ENCODE measurements around the gene RPL28. TPM values are rescaled to one million over a fixed set of nuclear protein-coding genes. Genes with fewer than 3 reads are reported as not detected.

RPL28 gene
- polyA plus RNA-seq (2013), result 2,317 and 2,363 TPM in 2 replicates

- Histone ChIP-seq H3K27ac (ENCODE audit: low read depth, low read length) (peak within 1 kb of the TSS; percentile 88), H3K4me2 (ENCODE audit: low read length) (peak within 1 kb of the TSS; percentile 83), H2BK12ac (ENCODE audit: low read length) (peak within 1 kb of the TSS; percentile 15), H3K9me3 (ENCODE audit: insufficient read depth, low read depth, low read length) (no peaks in the 10 kb centered on the region), H3K4me1 (ENCODE audit: control insufficient read depth in 1 of 2, insufficient read depth in 2 of 2, low read length in 2 of 2) (peaks cover 37% of the 10 kb centered on the region in 2 experiments), H3K4ac (ENCODE audit: low read depth, low read length) (peak within 1 kb of the TSS; percentile 98), H3K79me2 (ENCODE audit: control insufficient read depth, insufficient read depth, low read length, poor library complexity) (peaks cover 28% of the 10 kb centered on the region), H4K12ac (ENCODE audit: low read depth, low read length) (peak within 1 kb of the TSS; percentile 72), H3K14ac (ENCODE audit: low read length) (peak within 1 kb of the TSS; percentile 94), H3K27me3 (ENCODE audit: insufficient read depth, low read length) (no peaks in the 10 kb centered on the region), H3K23ac (ENCODE audit: low read length) (no peak within 1 kb of the TSS), H2BK120ac (ENCODE audit: insufficient read depth, low read length, poor library complexity) (peak within 1 kb of the TSS; percentile 83), H3K4me3 (ENCODE audit: low read depth, low read length) (peak within 1 kb of the TSS; percentile 93), H2AK5ac (ENCODE audit: low read length) (peak within 1 kb of the TSS; percentile 77), H2AFZ (ENCODE audit: insufficient read depth, low read length, poor library complexity) (peak within 1 kb of the TSS; percentile 18), H3K18ac (ENCODE audit: low read length) (peak within 1 kb of the TSS; percentile 94), H3K36me3 (ENCODE audit: control insufficient read depth in 1 of 2, insufficient read depth in 2 of 2, low read length in 2 of 2) (peaks cover 42% of the 10 kb centered on the region in 2 experiments), H2BK5ac (ENCODE audit: low read depth, low read length, poor library complexity) (peak within 1 kb of the TSS; percentile 80), H4K8ac (ENCODE audit: low read depth, low read length) (peak within 1 kb of the TSS; percentile 92), H3K9ac (ENCODE audit: low read length) (peak within 1 kb of the TSS; percentile 84), H3K79me1 (ENCODE audit: low read length) (peaks cover 16% of the 10 kb centered on the region), H4K91ac (ENCODE audit: low read depth, low read length) (peak within 1 kb of the TSS; percentile 86)
- no CpG with 5 or more reads among the region's 68 CpGs for WGBS (ENCODE audit: extremely low coverage, insufficient coverage, insufficient read length)
- DNase-seq, result peak; percentile 98 to 100
These were observed at the start of gene RPL28 for GRCh38 chr19:55385724-55386492. Gene RPL28 (plus strand): TSS chr19:55385932. CDS start chr19:55386358, 426 bp downstream.

DNA sequence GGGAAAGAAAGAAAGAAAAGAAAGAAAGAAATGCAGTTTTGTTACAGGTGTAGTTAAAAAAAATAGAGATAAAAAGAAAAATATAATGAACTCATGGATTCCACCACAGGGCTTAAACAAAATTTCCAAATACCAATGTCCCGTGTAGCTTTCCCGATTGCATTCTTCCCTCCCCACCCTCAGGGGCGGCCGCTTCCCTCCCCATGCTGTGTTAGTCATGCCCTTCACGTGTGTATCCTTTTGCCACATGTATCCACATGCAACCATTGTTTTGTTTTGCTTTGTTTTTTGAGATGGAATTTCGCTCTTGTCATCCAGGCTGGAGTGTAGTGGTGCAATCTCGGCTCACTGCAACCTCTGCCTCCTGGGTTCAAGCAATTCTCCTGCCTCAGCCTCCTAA lies 49.6 kb upstream of the RPL28 start:
- Histone ChIP-seq H4K8ac (ENCODE audit: low read depth, low read length) (no peak overlapping the region), H3K4ac (ENCODE audit: low read depth, low read length) (no peak overlapping the region), H2AFZ (ENCODE audit: insufficient read depth, low read length, poor library complexity) (no peak overlapping the region), H4K12ac (ENCODE audit: low read depth, low read length) (no peak overlapping the region), H3K27me3 (ENCODE audit: insufficient read depth, low read length) (no peaks in the 10 kb centered on the region), H3K36me3 (ENCODE audit: control insufficient read depth in 1 of 2, insufficient read depth in 2 of 2, low read length in 2 of 2) (no peaks in the 10 kb centered on the region), H3K4me2 (ENCODE audit: low read length) (no peak overlapping the region), H3K4me3 (ENCODE audit: low read depth, low read length) (no peak overlapping the region), H3K14ac (ENCODE audit: low read length) (no peak overlapping the region), H3K9me3 (ENCODE audit: insufficient read depth, low read depth, low read length) (no peaks in the 10 kb centered on the region), H2AK5ac (ENCODE audit: low read length) (no peak overlapping the region), H3K23ac (ENCODE audit: low read length) (no peak overlapping the region), H2BK12ac (ENCODE audit: low read length) (no peak overlapping the region), H2BK120ac (ENCODE audit: insufficient read depth, low read length, poor library complexity) (no peak overlapping the region), H3K9ac (ENCODE audit: low read length) (no peak overlapping the region), H2BK5ac (ENCODE audit: low read depth, low read length, poor library complexity) (no peak overlapping the region), H3K27ac (ENCODE audit: low read depth, low read length) (no peak overlapping the region), H4K91ac (ENCODE audit: low read depth, low read length) (no peak overlapping the region), H3K4me1 (ENCODE audit: control insufficient read depth in 1 of 2, insufficient read depth in 2 of 2, low read length in 2 of 2) (peaks cover 3 to 10% of the 10 kb centered on the region in 2 experiments), H3K79me2 (ENCODE audit: control insufficient read depth, insufficient read depth, low read length, poor library complexity) (peaks cover 8% of the 10 kb centered on the region), H3K79me1 (ENCODE audit: low read length) (peaks cover 15% of the 10 kb centered on the region), H3K18ac (ENCODE audit: low read length) (no peak overlapping the region)
- no CpG with 5 or more reads among the region's 7 CpGs for WGBS (ENCODE audit: extremely low coverage, insufficient coverage, insufficient read length)
- DNase-seq, result peak; percentile 92 to 95

- Histone ChIP-seq H2BK5ac (ENCODE audit: low read depth, low read length, poor library complexity) (peak within 1 kb of the TSS; percentile 95), H3K23ac (ENCODE audit: low read length) (no peak within 1 kb of the TSS), H2AFZ (ENCODE audit: insufficient read depth, low read length, poor library complexity) (peak within 1 kb of the TSS; percentile 66), H3K4me1 (ENCODE audit: control insufficient read depth in 1 of 2, insufficient read depth in 2 of 2, low read length in 2 of 2) (peaks cover 8 to 21% of the 10 kb centered on the region in 2 experiments), H3K79me1 (ENCODE audit: low read length) (peaks cover 16% of the 10 kb centered on the region), H4K8ac (ENCODE audit: low read depth, low read length) (peak within 1 kb of the TSS; percentile 87), H3K18ac (ENCODE audit: low read length) (peak within 1 kb of the TSS; percentile 96), H3K9me3 (ENCODE audit: insufficient read depth, low read depth, low read length) (no peaks in the 10 kb centered on the region), H2BK120ac (ENCODE audit: insufficient read depth, low read length, poor library complexity) (peak within 1 kb of the TSS; percentile 91), H3K14ac (ENCODE audit: low read length) (peak within 1 kb of the TSS; percentile 98), H3K9ac (ENCODE audit: low read length) (peak within 1 kb of the TSS; percentile 81), H3K4me2 (ENCODE audit: low read length) (peak within 1 kb of the TSS; percentile 90), H3K79me2 (ENCODE audit: control insufficient read depth, insufficient read depth, low read length, poor library complexity) (peaks cover 8% of the 10 kb centered on the region), H2AK5ac (ENCODE audit: low read length) (peak within 1 kb of the TSS; percentile 99), H3K4me3 (ENCODE audit: low read depth, low read length) (peak within 1 kb of the TSS; percentile 76), H3K36me3 (ENCODE audit: control insufficient read depth in 1 of 2, insufficient read depth in 2 of 2, low read length in 2 of 2) (peaks cover 22 to 24% of the 10 kb centered on the region in 2 experiments), H3K27ac (ENCODE audit: low read depth, low read length) (peak within 1 kb of the TSS; percentile 98), H2BK12ac (ENCODE audit: low read length) (peak within 1 kb of the TSS; percentile 67), H4K91ac (ENCODE audit: low read depth, low read length) (peak within 1 kb of the TSS; percentile 96), H4K12ac (ENCODE audit: low read depth, low read length) (peak within 1 kb of the TSS; percentile 88), H3K27me3 (ENCODE audit: insufficient read depth, low read length) (no peaks in the 10 kb centered on the region), H3K4ac (ENCODE audit: low read depth, low read length) (peak within 1 kb of the TSS; percentile 95)
- peak; percentile 100 for DNase-seq
- WGBS (ENCODE audit: extremely low coverage, insufficient coverage, insufficient read length), result no CpG with 5 or more reads among the region's 63 CpGs
These were observed 46.4 kb upstream of the RPL28 start, which contains the start of gene KMT5C for GRCh38 chr19:55339105-55339888. Gene KMT5C (plus strand): TSS chr19:55339876. CDS start chr19:55341937, 2,061 bp downstream.
